ENCODE results near the gene CEP78. TPM values are rescaled to one million over a fixed set of nuclear protein-coding genes. Genes with fewer than 3 reads are reported as not detected.

CEP78 gene
- total RNA-seq, 4 donors from 2014 or later: 4.6 to 10.4 (median 7.4) TPM

DNA sequence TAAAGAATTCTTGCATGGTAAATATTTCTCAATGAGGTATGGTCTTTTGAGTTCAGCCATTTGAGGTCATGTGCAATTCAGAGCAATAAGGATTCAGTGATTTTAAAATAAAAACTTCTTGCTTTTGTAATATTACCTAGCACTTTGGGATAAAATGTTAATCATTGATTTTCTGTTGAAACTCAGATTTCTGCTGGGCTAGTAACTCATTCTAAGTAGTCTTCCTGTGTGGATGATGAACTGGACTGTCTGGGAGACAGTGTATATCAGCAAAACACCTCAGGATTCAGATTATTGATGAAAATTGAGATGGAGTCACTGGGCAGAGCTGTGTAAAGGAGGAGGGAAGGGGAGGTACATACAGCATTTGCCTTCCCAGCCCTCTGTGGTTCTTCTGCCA lies 50.2 kb downstream of the CEP78 start:
- ATAC-seq (ENCODE audit: low FRiP score) (no peak), DNase-seq (ENCODE audit: low spot score) (no peak)
- TF ChIP-seq, protein P1, sequence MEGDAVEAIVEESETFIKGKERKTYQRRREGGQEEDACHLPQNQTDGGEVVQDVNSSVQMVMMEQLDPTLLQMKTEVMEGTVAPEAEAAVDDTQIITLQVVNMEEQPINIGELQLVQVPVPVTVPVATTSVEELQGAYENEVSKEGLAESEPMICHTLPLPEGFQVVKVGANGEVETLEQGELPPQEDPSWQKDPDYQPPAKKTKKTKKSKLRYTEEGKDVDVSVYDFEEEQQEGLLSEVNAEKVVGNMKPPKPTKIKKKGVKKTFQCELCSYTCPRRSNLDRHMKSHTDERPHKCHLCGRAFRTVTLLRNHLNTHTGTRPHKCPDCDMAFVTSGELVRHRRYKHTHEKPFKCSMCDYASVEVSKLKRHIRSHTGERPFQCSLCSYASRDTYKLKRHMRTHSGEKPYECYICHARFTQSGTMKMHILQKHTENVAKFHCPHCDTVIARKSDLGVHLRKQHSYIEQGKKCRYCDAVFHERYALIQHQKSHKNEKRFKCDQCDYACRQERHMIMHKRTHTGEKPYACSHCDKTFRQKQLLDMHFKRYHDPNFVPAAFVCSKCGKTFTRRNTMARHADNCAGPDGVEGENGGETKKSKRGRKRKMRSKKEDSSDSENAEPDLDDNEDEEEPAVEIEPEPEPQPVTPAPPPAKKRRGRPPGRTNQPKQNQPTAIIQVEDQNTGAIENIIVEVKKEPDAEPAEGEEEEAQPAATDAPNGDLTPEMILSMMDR (IDR thresholded peaks at IDR 0.05): no peak

DNA sequence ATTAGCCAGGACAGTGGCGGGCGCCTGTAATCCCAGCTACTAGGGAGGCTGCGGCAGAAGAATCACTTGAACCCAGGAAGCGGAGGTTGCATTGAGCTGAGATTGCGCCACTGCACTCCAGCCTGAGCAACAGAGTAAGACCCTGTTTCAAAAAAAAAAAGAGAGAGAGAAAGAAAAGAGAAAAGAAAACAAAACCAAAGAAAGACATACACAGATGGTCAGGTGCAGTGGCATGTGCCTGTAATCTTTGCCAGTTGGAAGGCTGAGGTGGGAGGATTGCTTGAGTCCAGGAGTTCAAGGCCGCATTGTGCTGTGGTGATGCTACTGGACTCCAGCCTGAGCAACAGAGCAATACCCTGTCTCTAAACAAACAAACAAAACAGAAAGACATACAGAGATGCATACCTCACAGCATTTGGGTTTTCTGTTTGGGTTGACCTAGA lies 51.1 kb downstream of the CEP78 start:
- DNase-seq (ENCODE audit: low spot score) (no peak), ATAC-seq (ENCODE audit: low FRiP score) (no peak)
- TF ChIP-seq, protein P1 (IDR thresholded peaks at IDR 0.05): no peak

DNA sequence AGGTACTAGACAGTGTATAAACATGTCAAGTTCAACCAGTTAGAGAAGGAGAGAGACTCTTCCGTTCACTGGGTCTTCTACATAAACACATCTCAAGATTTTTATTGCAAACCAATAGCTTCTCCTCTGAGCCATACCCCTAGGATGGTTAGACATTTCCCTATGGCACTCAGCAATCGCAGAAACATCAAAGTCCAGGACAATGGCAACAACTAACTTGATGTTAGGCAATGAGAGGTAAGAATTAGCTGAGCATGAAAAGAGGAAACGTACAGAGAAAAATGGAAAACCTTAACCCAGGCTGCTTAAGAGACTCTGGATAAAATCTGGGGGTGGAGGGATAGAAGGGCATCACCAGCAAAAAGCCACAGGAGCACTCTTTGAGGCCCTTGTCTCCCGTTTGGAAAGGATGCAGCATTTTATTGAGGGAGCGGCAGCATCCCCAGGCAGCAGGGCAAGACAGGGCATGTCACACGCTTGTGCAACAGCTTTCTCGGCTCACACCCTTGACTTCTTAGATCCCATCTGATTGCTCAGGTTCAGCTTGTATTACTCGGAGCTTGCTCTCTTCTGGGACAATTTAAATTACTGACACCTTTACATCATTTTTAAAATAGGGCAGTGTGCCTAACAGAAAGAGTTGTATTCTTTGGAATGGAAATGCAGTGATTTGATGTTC lies 52.5 kb downstream of the CEP78 start:
- TF ChIP-seq, protein P1 (IDR thresholded peaks at IDR 0.05): no peak
- ATAC-seq (ENCODE audit: low FRiP score) (no peak), DNase-seq (ENCODE audit: low spot score) (no peak)

DNA sequence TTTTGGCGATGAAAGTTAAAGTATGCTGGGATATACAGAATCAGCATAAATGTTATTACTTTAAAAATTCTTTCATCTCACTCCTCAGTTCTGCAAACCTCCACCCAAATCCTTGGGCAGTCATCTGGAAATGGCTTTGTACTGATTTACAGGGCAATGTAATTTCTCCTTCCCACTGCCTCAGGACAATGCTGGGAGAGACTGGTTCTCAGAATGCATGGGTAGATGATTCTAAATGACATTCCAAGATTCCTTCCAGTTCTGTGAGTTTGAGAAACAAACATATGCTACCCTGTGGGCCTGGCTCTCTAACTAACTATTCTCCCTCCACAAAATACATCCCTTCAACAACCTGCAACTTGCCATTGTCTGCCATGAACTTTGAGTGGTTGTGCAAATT lies 53.6 kb downstream of the CEP78 start:
- TF ChIP-seq, protein P1 (IDR thresholded peaks at IDR 0.05): no peak
- no peak for ATAC-seq (ENCODE audit: low FRiP score)
- DNase-seq (ENCODE audit: low spot score): no peak

DNA sequence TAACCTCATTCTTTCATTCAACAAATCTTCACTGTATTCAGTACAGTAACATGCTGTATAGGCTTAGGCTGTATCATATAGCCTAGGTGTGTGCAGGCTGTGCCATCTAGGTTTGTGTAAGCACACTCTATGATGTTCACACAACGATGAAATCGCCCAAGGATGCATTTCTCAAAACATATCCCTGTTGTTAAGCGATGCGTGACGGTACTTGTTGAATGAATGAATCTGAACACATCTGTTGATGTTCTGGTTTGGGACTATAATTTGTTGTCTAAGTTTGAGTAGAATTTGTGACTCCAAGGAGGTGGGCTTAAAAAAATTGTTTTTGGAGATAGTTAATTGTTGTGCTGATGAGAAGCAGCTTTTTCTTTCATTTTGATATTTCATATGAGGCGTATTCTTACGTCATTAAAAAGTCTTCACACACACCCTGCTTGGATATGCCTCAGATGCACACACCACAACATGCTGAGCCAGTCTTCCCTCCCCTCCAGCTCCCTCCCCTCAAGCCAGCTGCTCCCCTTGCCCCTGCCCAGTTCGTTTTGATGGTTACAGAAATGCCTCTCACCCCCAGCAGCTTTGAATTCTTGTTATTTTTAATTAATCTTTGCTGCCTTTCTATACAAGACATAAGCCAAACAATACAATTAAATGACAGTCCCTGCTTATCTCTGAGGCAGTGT lies 55.5 kb downstream of the CEP78 start:
- ATAC-seq (ENCODE audit: low FRiP score): no peak

DNA sequence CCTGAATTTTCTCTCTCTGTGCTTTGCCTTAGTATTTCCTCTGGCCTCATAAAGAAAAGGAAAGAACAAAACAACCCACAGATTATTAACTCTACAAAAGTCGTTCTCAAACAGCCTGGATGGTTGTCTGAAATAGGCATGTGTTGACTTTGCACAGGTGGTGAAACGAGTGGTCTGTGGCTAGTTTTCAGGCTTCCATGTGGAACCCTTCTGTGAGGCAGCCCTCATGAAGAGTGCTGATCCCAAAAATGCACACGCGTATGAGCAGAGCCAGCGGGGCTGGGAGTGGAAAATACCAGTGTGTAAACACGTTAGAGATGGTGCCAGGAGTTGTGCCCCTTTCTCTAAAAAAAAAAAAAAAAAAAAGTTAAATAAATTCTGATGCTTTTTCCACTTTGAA lies 56.2 kb downstream of the CEP78 start:
- DNase-seq (ENCODE audit: low spot score): no peak
- TF ChIP-seq, protein P1 (IDR thresholded peaks at IDR 0.05): no peak
- ATAC-seq (ENCODE audit: low FRiP score): no peak

More for the DNA sequence above, 55.5 kb downstream of the CEP78 start:
- DNase-seq (ENCODE audit: low spot score): no peak
- TF ChIP-seq, protein P1 (IDR thresholded peaks at IDR 0.05): no peak

Measured in omental fat pad (tissue), 4 donors.